GM19025 (cell line): ENCODE data around the gene FAM111A.

Experiments
- ATAC-seq: cut with Tn5 transposase; IDR thresholded peaks from one replicate; pipeline ENCODE4 v1.9.1; 2021; ENCODE audit warnings: mild to moderate bottlenecking, low read depth, moderate library complexity; ENCODE audit not compliant: unreplicated experiment

Gene FAM111A

GRCh38 chr11:59178402-59178801 is 35.7 kb downstream of the FAM111A start:
- no peak for ATAC-seq

- ATAC-seq = no peak
Measured at GRCh38 chr11:59179121-59179520, 36.5 kb downstream of the FAM111A start.

- no peak for ATAC-seq
Measured at GRCh38 chr11:59180168-59180776, 37.6 kb downstream of the FAM111A start.

- no peak for ATAC-seq
Measured at GRCh38 chr11:59180907-59181306, 38.3 kb downstream of the FAM111A start.

- ATAC-seq = no peak
Measured at GRCh38 chr11:59181746-59182456, 39.2 kb downstream of the FAM111A start.

GRCh38 chr11:59182457-59183151 is 39.9 kb downstream of the FAM111A start:
- ATAC-seq = no peak

GRCh38 chr11:59183771-59184170 is 41.1 kb downstream of the FAM111A start:
- no peak for ATAC-seq

- ATAC-seq = no peak
Measured at GRCh38 chr11:59184691-59185339, 42.2 kb downstream of the FAM111A start.

GRCh38 chr11:59185386-59185945 is 42.8 kb downstream of the FAM111A start:
- no peak for ATAC-seq

GRCh38 chr11:59186130-59186594 is 43.5 kb downstream of the FAM111A start:
- ATAC-seq = no peak

GRCh38 chr11:59187035-59187434 is 44.4 kb downstream of the FAM111A start:
- no peak for ATAC-seq

GRCh38 chr11:59187587-59187986 is 44.9 kb downstream of the FAM111A start:
- no peak for ATAC-seq

- no peak for ATAC-seq
Measured at GRCh38 chr11:59188954-59189353, 46.3 kb downstream of the FAM111A start.

- ATAC-seq = no peak
Measured at GRCh38 chr11:59189986-59190385, 47.3 kb downstream of the FAM111A start.

- ATAC-seq = no peak
Measured at GRCh38 chr11:59191095-59191494, 48.4 kb downstream of the FAM111A start.

- ATAC-seq = no peak
Measured at GRCh38 chr11:59191890-59192289, 49.2 kb downstream of the FAM111A start.

GRCh38 chr11:59192446-59193020 is 49.9 kb downstream of the FAM111A start:
- ATAC-seq = no peak

- ATAC-seq = no peak
Measured at GRCh38 chr11:59193587-59194130, 51.0 kb downstream of the FAM111A start.

- ATAC-seq = no peak
Measured at GRCh38 chr11:59195586-59195985, 52.9 kb downstream of the FAM111A start.

GRCh38 chr11:59196777-59197176 is 54.1 kb downstream of the FAM111A start:
- ATAC-seq = no peak
